ENCODE results near the gene FRMD4A. TPM values are rescaled to one million over a fixed set of nuclear protein-coding genes. Genes with fewer than 3 reads are reported as not detected.

The FRMD4A gene
- polyA plus RNA-seq, 1 donor (not counting 4 experiments of a cell fraction or from before 2014, with no cell fraction given) = 12.9 TPM

DNA sequence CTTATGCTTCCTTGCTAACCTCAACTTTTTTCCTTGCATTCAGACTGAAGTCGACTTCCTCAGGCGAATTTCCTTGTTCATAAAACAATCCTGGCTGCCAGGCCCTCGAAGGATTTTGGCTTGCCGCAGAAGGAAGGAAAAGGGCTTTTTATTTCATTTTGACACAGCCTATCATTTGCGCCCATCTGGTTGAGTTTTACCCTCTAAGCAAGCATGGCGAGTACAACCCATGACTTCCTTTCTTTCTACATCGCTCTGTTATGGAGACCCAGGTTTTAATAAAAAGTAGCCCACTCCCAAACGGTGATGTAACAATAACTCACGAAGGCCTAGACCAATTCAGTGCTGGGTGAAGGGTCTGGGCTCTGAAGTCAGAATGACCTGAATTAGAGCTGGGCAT is 634.7 kb downstream of the FRMD4A start:
- Histone ChIP-seq H3K27ac (ENCODE audit: control insufficient read depth, insufficient read depth, low read length) (no peak overlapping the region), H3K79me2 (ENCODE audit: control insufficient read depth, insufficient read depth, low read length) (no peaks in the 10 kb centered on the region), H3K4me2 (ENCODE audit: control insufficient read depth, extremely low read depth, insufficient read depth, low read depth, low read length) (no peak overlapping the region), H4K20me1 (ENCODE audit: control insufficient read depth, extremely low read depth, insufficient read depth, low read length) (no peaks in the 10 kb centered on the region), H2AFZ (ENCODE audit: control insufficient read depth, low read length) (no peak overlapping the region), H3K4me3 (ENCODE audit: control insufficient read depth in 2 of 3, extremely low read depth in 1 of 3, insufficient read depth in 2 of 3, low read depth in 1 of 3, low read length in 3 of 3) (no peak overlapping the region), H3K9me1 (ENCODE audit: control insufficient read depth, extremely low read depth, insufficient read depth, low read length) (no peaks in the 10 kb centered on the region), H3K4me1 (ENCODE audit: control insufficient read depth, extremely low read depth, insufficient read depth, low read length) (peaks cover 2% of the 10 kb centered on the region), H3K27me3 (ENCODE audit: control insufficient read depth, extremely low read depth, insufficient read depth, low read length) (no peaks in the 10 kb centered on the region), H3K36me3 (ENCODE audit: control insufficient read depth in 2 of 2, extremely low read depth in 1 of 2, insufficient read depth in 2 of 2, low read length in 2 of 2) (peaks cover 7 to 23% of the 10 kb centered on the region in 2 experiments), H3K9ac (ENCODE audit: control insufficient read depth, extremely low read depth, insufficient read depth, low read length) (no peak overlapping the region), H3K9me3 (ENCODE audit: control insufficient read depth, low read depth, low read length) (no peaks in the 10 kb centered on the region)
- dilution Hi-C loops (cut with MboI; ENCODE audit: extremely low pct_ligation_motif_present, low sequenced_read_pairs) = no loop called here
- no peak for DNase-seq (ENCODE audit: low read depth, low spot score)
- FAIRE-seq = no peak
- TF ChIP-seq, protein P1, sequence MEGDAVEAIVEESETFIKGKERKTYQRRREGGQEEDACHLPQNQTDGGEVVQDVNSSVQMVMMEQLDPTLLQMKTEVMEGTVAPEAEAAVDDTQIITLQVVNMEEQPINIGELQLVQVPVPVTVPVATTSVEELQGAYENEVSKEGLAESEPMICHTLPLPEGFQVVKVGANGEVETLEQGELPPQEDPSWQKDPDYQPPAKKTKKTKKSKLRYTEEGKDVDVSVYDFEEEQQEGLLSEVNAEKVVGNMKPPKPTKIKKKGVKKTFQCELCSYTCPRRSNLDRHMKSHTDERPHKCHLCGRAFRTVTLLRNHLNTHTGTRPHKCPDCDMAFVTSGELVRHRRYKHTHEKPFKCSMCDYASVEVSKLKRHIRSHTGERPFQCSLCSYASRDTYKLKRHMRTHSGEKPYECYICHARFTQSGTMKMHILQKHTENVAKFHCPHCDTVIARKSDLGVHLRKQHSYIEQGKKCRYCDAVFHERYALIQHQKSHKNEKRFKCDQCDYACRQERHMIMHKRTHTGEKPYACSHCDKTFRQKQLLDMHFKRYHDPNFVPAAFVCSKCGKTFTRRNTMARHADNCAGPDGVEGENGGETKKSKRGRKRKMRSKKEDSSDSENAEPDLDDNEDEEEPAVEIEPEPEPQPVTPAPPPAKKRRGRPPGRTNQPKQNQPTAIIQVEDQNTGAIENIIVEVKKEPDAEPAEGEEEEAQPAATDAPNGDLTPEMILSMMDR (optimal IDR thresholded peaks at IDR 0.05 in 1 of 3, IDR thresholded peaks at IDR 0.05 in 1 of 3, conservative IDR thresholded peaks at IDR 0.05 in 1 of 3; ENCODE audit: extremely low read depth in 1 of 3, insufficient read depth in 2 of 3, low read length in 3 of 3) = no peak
- no peak for TF ChIP-seq EZH2 (IDR thresholded peaks at IDR 0.05; ENCODE audit: low read length)

DNA sequence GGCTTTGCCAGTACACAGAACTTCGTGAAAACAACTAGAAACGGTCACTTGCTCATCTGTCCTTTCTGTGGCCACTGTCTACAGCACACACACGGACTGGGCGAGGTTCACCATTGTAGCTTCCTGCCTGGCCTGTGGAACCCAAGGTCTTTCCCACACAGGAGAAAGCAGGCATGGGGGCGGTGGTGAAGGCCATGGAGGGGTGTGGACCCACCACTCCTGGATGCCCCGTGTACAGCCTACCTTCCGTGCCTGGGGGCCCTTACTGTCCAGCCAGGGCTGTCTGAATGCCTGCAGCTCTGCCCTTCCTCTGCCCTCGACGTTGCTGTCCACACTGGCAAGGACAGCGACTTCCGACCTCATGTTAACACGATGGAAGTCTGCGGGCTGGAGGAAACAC is 635.1 kb downstream of the FRMD4A start:
- Histone ChIP-seq H3K27ac (ENCODE audit: control insufficient read depth, insufficient read depth, low read length) (no peak overlapping the region), H3K36me3 (ENCODE audit: control insufficient read depth in 2 of 2, extremely low read depth in 1 of 2, insufficient read depth in 2 of 2, low read length in 2 of 2) (peaks cover 5 to 25% of the 10 kb centered on the region in 2 experiments), H2AFZ (ENCODE audit: control insufficient read depth, low read length) (no peak overlapping the region), H3K4me1 (ENCODE audit: control insufficient read depth, extremely low read depth, insufficient read depth, low read length) (peaks cover 7% of the 10 kb centered on the region), H4K20me1 (ENCODE audit: control insufficient read depth, extremely low read depth, insufficient read depth, low read length) (no peaks in the 10 kb centered on the region), H3K27me3 (ENCODE audit: control insufficient read depth, extremely low read depth, insufficient read depth, low read length) (no peaks in the 10 kb centered on the region), H3K4me2 (ENCODE audit: control insufficient read depth, extremely low read depth, insufficient read depth, low read depth, low read length) (no peak overlapping the region), H3K4me3 (ENCODE audit: control insufficient read depth in 2 of 3, extremely low read depth in 1 of 3, insufficient read depth in 2 of 3, low read depth in 1 of 3, low read length in 3 of 3) (no peak overlapping the region), H3K79me2 (ENCODE audit: control insufficient read depth, insufficient read depth, low read length) (no peaks in the 10 kb centered on the region), H3K9ac (ENCODE audit: control insufficient read depth, extremely low read depth, insufficient read depth, low read length) (no peak overlapping the region), H3K9me1 (ENCODE audit: control insufficient read depth, extremely low read depth, insufficient read depth, low read length) (no peaks in the 10 kb centered on the region), H3K9me3 (ENCODE audit: control insufficient read depth, low read depth, low read length) (no peaks in the 10 kb centered on the region)
- DNase-seq (ENCODE audit: low read depth, low spot score) (no peak), FAIRE-seq (no peak)
- dilution Hi-C loops (cut with MboI; ENCODE audit: extremely low pct_ligation_motif_present, low sequenced_read_pairs) = no loop called here
- TF ChIP-seq, protein P1 (optimal IDR thresholded peaks at IDR 0.05 in 1 of 3, IDR thresholded peaks at IDR 0.05 in 1 of 3, conservative IDR thresholded peaks at IDR 0.05 in 1 of 3; ENCODE audit: extremely low read depth in 1 of 3, insufficient read depth in 2 of 3, low read length in 3 of 3) = no peak
- no peak for TF ChIP-seq EZH2 (IDR thresholded peaks at IDR 0.05; ENCODE audit: low read length)
